HG02970 (cell line): ENCODE measurements around the gene S100A12.

Experiments used
- ATAC-seq: cut with Tn5 transposase; IDR thresholded peaks from one replicate; pipeline ENCODE4 v1.9.1; 2021; ENCODE audit warnings: mild to moderate bottlenecking, moderate library complexity, moderate number of reproducible peaks; ENCODE audit not compliant: unreplicated experiment, low FRiP score

Gene S100A12

GRCh38 chr1:153339802-153340201 is 35.6 kb downstream of the S100A12 start:
- ATAC-seq = no peak

- no peak for ATAC-seq
These were observed 37.2 kb downstream of the S100A12 start for GRCh38 chr1:153337980-153338853.

GRCh38 chr1:153336650-153337049 is 38.8 kb downstream of the S100A12 start:
- no peak for ATAC-seq

- ATAC-seq = no peak
These were observed 41.5 kb downstream of the S100A12 start for GRCh38 chr1:153333902-153334301.

- no peak for ATAC-seq
These were observed 50.5 kb downstream of the S100A12 start for GRCh38 chr1:153324912-153325311.
